ENCODE measurements around the gene ANO1.

The ANO1 gene

DNA sequence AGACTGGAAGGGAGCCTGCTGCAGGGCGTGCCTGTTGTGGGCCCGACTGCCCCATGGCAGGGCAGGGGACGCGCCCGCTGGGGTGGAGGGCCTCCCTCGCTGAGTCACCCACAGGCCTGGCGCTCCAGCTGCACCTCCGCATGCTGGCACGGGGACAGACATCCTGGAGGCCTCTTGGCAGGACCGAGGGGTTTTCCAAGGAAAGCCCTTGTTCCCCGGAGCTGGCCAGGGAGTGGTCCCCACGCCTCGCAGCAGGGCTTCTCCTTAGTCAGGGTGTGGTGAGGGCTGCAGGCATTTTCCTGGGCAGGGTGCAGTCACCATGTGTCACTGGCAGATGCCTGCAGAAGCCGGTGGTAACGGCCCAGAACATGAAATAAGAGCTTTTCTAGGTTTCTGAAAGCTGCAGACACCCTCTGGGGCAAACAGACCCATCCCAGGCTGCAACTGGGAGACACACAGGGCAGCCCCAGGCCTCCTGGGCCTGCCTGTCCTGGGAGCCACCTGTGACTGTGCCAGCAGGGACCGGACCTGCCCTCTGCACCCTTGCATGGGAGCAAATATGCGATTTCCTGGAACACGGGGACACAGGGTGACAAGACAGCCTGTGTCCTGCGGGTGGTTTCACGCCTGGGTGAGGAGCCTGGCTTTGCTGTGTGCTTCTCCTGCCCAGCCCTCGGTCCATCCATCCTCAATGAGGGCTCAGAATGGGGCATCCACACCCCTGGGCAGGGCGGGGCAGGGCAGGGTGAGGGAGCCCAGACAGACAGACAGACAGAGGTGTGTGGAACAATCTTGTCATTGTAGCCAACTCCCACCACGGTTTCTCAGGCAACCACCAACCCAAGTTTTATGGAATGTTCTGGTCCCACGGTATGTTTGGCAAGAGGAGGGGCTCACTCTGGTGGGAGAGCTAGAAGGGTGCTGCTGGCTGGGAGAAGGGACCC lies 81.8 kb downstream of the ANO1 start:
- H3K4me3 ChIP-seq (IDR thresholded peaks at IDR 0.05; ENCODE audit: insufficient read depth, low read depth, low read length) = no peak overlapping the region
- peaks cover 9% of the 10 kb centered on the region; the same call in 1 of the 2 replicates for H3K27me3 ChIP-seq (ENCODE audit: insufficient read depth, low read depth)
- H2AFZ ChIP-seq (ENCODE audit: low read depth) = no peak overlapping the region
- H3K27ac ChIP-seq = no peak overlapping the region
- no peaks in the 10 kb centered on the region for H3K36me3 ChIP-seq (ENCODE audit: insufficient read depth)
- TF ChIP-seq, protein P1, sequence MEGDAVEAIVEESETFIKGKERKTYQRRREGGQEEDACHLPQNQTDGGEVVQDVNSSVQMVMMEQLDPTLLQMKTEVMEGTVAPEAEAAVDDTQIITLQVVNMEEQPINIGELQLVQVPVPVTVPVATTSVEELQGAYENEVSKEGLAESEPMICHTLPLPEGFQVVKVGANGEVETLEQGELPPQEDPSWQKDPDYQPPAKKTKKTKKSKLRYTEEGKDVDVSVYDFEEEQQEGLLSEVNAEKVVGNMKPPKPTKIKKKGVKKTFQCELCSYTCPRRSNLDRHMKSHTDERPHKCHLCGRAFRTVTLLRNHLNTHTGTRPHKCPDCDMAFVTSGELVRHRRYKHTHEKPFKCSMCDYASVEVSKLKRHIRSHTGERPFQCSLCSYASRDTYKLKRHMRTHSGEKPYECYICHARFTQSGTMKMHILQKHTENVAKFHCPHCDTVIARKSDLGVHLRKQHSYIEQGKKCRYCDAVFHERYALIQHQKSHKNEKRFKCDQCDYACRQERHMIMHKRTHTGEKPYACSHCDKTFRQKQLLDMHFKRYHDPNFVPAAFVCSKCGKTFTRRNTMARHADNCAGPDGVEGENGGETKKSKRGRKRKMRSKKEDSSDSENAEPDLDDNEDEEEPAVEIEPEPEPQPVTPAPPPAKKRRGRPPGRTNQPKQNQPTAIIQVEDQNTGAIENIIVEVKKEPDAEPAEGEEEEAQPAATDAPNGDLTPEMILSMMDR (conservative IDR thresholded peaks at IDR 0.05; ENCODE audit: low read depth, low read length) = no peak
- no peak overlapping the region for H3K4me2 ChIP-seq
- H3K9ac ChIP-seq = no peak overlapping the region
- H4K20me1 ChIP-seq (ENCODE audit: insufficient read depth) = no peaks in the 10 kb centered on the region
- H3K4me1 ChIP-seq (ENCODE audit: low read depth, poor library complexity, severe bottlenecking) = no peaks in the 10 kb centered on the region
- H3K79me2 ChIP-seq (ENCODE audit: insufficient read depth, low read depth) = no peaks in the 10 kb centered on the region

DNA sequence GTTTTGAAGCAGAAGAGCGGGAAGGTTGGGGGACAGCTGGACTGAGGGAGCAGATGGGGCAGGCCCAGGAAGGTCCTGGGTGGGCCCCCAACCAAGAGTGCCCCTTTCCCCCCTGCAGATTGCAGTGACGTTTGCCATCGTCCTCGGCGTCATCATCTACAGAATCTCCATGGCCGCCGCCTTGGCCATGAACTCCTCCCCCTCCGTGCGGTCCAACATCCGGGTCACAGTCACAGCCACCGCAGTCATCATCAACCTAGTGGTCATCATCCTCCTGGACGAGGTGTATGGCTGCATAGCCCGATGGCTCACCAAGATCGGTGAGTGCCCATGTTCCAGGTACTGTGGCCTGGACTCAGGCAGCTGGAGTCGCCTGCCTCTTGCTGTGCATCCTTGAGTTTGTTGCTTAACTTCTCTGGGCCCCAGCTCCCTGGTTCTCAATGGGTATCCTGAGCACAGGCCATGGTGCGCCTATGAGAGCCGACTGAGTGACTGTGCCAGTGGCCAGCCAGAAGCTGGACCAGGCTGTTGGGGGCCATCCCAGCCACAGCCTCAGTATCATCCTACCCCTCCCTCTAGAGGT lies 83.0 kb downstream of the ANO1 start:
- H3K79me2 ChIP-seq (ENCODE audit: insufficient read depth, low read depth) = no peaks in the 10 kb centered on the region
- H3K9ac ChIP-seq = no peak overlapping the region
- no peak overlapping the region for H2AFZ ChIP-seq (ENCODE audit: low read depth)
- H3K36me3 ChIP-seq (ENCODE audit: insufficient read depth) = no peaks in the 10 kb centered on the region
- no peak overlapping the region for H3K4me3 ChIP-seq (IDR thresholded peaks at IDR 0.05; ENCODE audit: insufficient read depth, low read depth, low read length)
- no peak overlapping the region for H3K27ac ChIP-seq
- TF ChIP-seq, protein P1 (conservative IDR thresholded peaks at IDR 0.05; ENCODE audit: low read depth, low read length) = no peak
- H3K4me2 ChIP-seq = no peak overlapping the region
- H3K4me1 ChIP-seq (ENCODE audit: low read depth, poor library complexity, severe bottlenecking) = no peaks in the 10 kb centered on the region
- no peaks in the 10 kb centered on the region for H4K20me1 ChIP-seq (ENCODE audit: insufficient read depth)
- H3K27me3 ChIP-seq (ENCODE audit: insufficient read depth, low read depth) = peaks cover 12% of the 10 kb centered on the region; the same call in 1 of the 2 replicates

DNA sequence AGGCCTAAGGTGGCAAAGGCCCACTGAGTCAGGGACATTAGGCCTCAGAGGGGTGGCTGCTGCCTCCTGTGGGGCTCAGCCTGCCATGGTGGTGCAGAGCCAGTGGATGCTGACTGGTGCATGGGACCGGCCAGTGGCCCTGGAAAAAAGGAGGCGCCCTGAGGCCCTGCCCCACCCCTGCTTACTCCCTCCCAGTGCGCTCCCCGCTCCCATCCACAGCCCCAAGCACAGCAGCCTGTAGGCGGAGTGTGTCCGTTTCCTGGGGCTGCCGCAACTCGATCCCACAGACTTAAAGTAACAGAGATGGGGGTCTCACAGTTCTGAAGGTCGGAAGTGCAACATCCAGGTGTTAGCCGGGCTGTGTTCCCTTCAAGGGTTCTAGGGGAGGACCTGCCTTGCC lies 86.6 kb downstream of the ANO1 start:
- TF ChIP-seq, protein P1 (conservative IDR thresholded peaks at IDR 0.05; ENCODE audit: low read depth, low read length) = no peak
- Histone ChIP-seq H3K4me3 (IDR thresholded peaks at IDR 0.05; ENCODE audit: insufficient read depth, low read depth, low read length) (no peak overlapping the region), H3K27me3 (ENCODE audit: insufficient read depth, low read depth) (peaks cover 17% of the 10 kb centered on the region; the same call in 1 of the 2 replicates), H4K20me1 (ENCODE audit: insufficient read depth) (no peaks in the 10 kb centered on the region), H3K79me2 (ENCODE audit: insufficient read depth, low read depth) (no peaks in the 10 kb centered on the region), H3K4me1 (ENCODE audit: low read depth, poor library complexity, severe bottlenecking) (no peaks in the 10 kb centered on the region), H3K36me3 (ENCODE audit: insufficient read depth) (no peaks in the 10 kb centered on the region), H3K27ac (no peak overlapping the region), H3K4me2 (no peak overlapping the region), H3K9ac (no peak overlapping the region), H2AFZ (ENCODE audit: low read depth) (no peak overlapping the region)

DNA sequence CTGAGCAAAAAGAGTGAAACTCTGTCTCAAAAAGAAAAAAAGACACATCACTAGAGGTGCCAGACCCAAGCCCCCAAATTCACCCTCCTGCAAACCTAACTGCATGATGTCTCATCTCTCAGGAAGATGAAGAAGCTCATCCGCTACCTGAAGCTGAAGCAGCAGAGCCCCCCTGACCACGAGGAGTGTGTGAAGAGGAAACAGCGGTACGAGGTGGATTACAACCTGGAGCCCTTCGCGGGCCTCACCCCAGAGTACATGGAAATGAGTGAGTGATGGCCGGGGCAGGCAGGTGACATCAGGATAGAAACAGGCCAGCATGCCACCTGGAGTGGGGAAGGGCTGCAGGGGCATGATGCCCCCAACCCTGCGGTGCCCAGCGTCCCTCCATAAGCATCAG lies 89.0 kb downstream of the ANO1 start:
- Histone ChIP-seq H2AFZ (ENCODE audit: low read depth) (no peak overlapping the region), H4K20me1 (ENCODE audit: insufficient read depth) (no peaks in the 10 kb centered on the region), H3K4me1 (ENCODE audit: low read depth, poor library complexity, severe bottlenecking) (no peaks in the 10 kb centered on the region), H3K4me2 (no peak overlapping the region), H3K4me3 (IDR thresholded peaks at IDR 0.05; ENCODE audit: insufficient read depth, low read depth, low read length) (no peak overlapping the region), H3K27me3 (ENCODE audit: insufficient read depth, low read depth) (peaks cover 21% of the 10 kb centered on the region; the same call in 1 of the 2 replicates), H3K36me3 (ENCODE audit: insufficient read depth) (no peaks in the 10 kb centered on the region), H3K27ac (no peak overlapping the region), H3K79me2 (ENCODE audit: insufficient read depth, low read depth) (no peaks in the 10 kb centered on the region), H3K9ac (no peak overlapping the region)
- TF ChIP-seq, protein P1 (conservative IDR thresholded peaks at IDR 0.05; ENCODE audit: low read depth, low read length) = no peak

Measured in KMS-11 (cell line).